Measurements from ENCODE around the gene ROR2.

Gene ROR2

DNA sequence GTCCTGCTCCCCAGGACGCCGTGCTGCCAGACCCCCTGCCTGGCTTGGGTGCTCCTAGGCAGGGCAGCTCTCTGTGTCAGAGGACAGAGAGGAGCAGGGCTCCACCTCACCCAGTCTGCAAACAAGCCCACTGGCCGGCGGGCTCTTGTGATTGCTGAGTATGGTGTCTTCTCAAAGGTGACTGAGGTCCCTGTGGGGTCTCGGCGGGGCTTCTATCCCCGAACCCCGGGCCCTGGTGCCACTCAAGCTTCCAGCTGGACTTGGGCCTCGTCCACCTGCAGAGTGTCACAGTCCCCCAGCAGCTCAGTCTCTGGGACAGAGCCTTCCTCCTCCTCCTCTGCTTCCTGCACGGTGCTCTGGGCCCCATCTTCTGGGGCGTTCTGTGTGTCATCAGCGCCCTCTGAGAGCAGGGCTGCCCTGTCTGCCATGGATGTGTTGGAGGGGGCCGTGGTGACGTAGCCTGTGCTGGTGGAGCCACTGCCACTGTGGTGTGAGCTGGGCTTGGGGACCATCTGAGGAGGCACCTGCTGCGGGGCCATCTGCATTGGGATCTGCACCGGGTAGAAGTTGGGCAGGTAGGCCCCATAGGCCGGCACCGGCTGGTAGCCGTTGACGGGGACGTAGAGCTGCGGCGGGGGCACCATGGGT, 226.5 kb downstream of the ROR2 start:
- Histone ChIP-seq H3K27me3 (ENCODE audit: insufficient read depth, low read length, poor library complexity) (no peaks in the 10 kb centered on the region), H3K4me1 (ENCODE audit: control insufficient read depth, low read depth, low read length) (peaks cover 2% of the 10 kb centered on the region), H3K18ac (ENCODE audit: low read length) (no peak overlapping the region), H3K56ac (ENCODE audit: low read length) (no peak overlapping the region), H2BK5ac (ENCODE audit: low read length) (no peak overlapping the region), H3K79me1 (ENCODE audit: low read length) (no peaks in the 10 kb centered on the region), H3K79me2 (ENCODE audit: control insufficient read depth, insufficient read depth, low read length) (no peaks in the 10 kb centered on the region), H2BK15ac (replicated peaks; ENCODE audit: low read depth) (no peak overlapping the region), H4K5ac (ENCODE audit: low read length) (no peak overlapping the region), H3K4ac (ENCODE audit: low read depth, low read length) (no peak overlapping the region), H2AK5ac (ENCODE audit: low read length) (no peak overlapping the region), H3K4me3 (ENCODE audit: low read length) (no peak overlapping the region), H2BK120ac (ENCODE audit: low read depth, low read length) (no peak overlapping the region), H3K4me2 (ENCODE audit: low read length) (no peak overlapping the region), H4K8ac (ENCODE audit: low read depth, low read length) (no peak overlapping the region), H3K9ac (ENCODE audit: low read length) (no peak overlapping the region), H3K36me3 (ENCODE audit: control insufficient read depth, insufficient read depth, low read length) (peaks cover 29% of the 10 kb centered on the region), H3K27ac (ENCODE audit: low read depth, low read length) (no peak overlapping the region), H3K23ac (ENCODE audit: low read length) (no peak overlapping the region)
- no peak for DNase-seq
- WGBS (ENCODE audit: extremely low coverage, insufficient coverage, low lambda C conversion rate) = no CpG with 5 or more reads among the region's 23 CpGs

DNA sequence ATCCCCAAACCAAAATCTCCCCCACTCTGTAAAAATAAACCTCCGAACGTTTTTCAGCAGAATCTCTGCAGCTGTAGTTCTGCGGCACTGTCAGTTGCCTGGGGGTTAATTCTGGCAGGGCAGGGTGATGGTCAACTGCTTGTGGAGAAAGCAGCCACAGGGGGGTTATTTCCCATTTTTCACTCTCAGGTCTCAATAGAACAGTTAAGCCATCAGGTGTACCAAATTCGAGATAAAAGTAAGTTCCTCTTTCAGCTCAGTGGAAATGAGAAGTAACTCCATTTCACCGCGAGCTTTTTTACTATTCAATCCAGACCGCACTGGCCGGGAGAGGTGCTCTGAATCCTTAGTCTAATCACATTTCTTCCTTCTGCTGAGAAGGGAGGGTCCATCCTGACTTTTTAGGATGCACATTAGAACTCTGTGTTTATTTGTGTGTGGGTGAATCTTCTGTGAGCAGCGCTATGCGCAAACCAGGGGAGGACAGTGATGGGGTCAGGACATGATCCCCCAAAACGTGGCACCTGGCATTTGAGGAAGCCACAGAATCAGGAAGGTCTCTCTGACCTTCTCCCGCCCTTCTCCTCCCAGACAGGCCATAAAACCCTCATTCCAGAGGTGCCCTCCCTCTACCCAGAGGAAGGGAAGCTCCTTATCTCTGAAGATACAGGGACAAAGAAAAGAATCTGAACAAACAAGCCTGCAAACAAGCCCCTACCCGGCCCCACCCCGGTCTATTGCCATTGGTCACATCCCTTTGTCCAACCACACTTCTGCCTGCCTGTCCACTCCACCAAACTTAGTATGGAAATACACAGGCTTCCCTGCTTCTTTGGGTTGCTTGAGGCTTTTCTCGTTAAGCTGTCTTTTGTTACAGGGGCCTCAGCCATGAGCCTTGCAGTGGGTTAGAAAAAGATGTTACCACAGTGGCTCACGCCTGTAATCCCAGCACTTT, 229.0 kb downstream of the ROR2 start:
- Histone ChIP-seq H3K4me1 (ENCODE audit: control insufficient read depth, low read depth, low read length) (peaks cover 2% of the 10 kb centered on the region), H2AK5ac (ENCODE audit: low read length) (no peak overlapping the region), H3K79me1 (ENCODE audit: low read length) (no peaks in the 10 kb centered on the region), H3K4ac (ENCODE audit: low read depth, low read length) (no peak overlapping the region), H3K23ac (ENCODE audit: low read length) (no peak overlapping the region), H4K5ac (ENCODE audit: low read length) (no peak overlapping the region), H3K27me3 (ENCODE audit: insufficient read depth, low read length, poor library complexity) (no peaks in the 10 kb centered on the region), H2BK120ac (ENCODE audit: low read depth, low read length) (no peak overlapping the region), H3K36me3 (ENCODE audit: control insufficient read depth, insufficient read depth, low read length) (peaks cover 25% of the 10 kb centered on the region), H3K9ac (ENCODE audit: low read length) (no peak overlapping the region), H4K8ac (ENCODE audit: low read depth, low read length) (no peak overlapping the region), H3K56ac (ENCODE audit: low read length) (no peak overlapping the region), H3K27ac (ENCODE audit: low read depth, low read length) (no peak overlapping the region), H3K4me3 (ENCODE audit: low read length) (no peak overlapping the region), H2BK15ac (replicated peaks; ENCODE audit: low read depth) (no peak overlapping the region), H3K4me2 (ENCODE audit: low read length) (no peak overlapping the region), H3K79me2 (ENCODE audit: control insufficient read depth, insufficient read depth, low read length) (no peaks in the 10 kb centered on the region), H3K18ac (ENCODE audit: low read length) (no peak overlapping the region), H2BK5ac (ENCODE audit: low read length) (no peak overlapping the region)
- WGBS (ENCODE audit: extremely low coverage, insufficient coverage, low lambda C conversion rate) = no CpG with 5 or more reads among the region's 16 CpGs
- DNase-seq = peak; percentile 80

DNA sequence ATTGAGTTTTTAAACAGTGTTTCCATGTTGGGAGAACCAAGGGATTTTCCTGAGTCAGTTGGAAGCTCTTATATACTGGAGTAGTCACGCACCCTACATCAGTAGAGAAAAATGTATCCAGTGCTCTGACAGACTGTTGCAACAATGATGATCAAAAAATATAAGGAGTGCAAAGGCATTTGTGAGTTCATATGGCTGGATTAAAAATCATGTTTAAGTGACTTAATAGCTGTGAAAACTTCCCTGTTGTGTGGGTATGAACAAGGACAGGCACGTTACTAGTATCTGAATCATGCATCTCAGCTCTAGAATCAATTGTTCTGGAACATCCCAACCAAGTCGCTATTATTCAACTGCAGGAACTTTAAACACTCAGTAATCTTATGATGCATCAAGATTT, 229.7 kb downstream of the ROR2 start:
- Histone ChIP-seq H3K4ac (ENCODE audit: low read depth, low read length) (no peak overlapping the region), H3K9ac (ENCODE audit: low read length) (no peak overlapping the region), H3K56ac (ENCODE audit: low read length) (no peak overlapping the region), H4K8ac (ENCODE audit: low read depth, low read length) (no peak overlapping the region), H3K4me1 (ENCODE audit: control insufficient read depth, low read depth, low read length) (peaks cover 2% of the 10 kb centered on the region), H3K18ac (ENCODE audit: low read length) (no peak overlapping the region), H3K4me2 (ENCODE audit: low read length) (no peak overlapping the region), H4K5ac (ENCODE audit: low read length) (no peak overlapping the region), H3K27ac (ENCODE audit: low read depth, low read length) (no peak overlapping the region), H3K79me1 (ENCODE audit: low read length) (no peaks in the 10 kb centered on the region), H3K27me3 (ENCODE audit: insufficient read depth, low read length, poor library complexity) (no peaks in the 10 kb centered on the region), H3K36me3 (ENCODE audit: control insufficient read depth, insufficient read depth, low read length) (peaks cover 20% of the 10 kb centered on the region), H2BK120ac (ENCODE audit: low read depth, low read length) (no peak overlapping the region), H2AK5ac (ENCODE audit: low read length) (no peak overlapping the region), H3K4me3 (ENCODE audit: low read length) (no peak overlapping the region), H2BK5ac (ENCODE audit: low read length) (no peak overlapping the region), H2BK15ac (replicated peaks; ENCODE audit: low read depth) (no peak overlapping the region), H3K23ac (ENCODE audit: low read length) (no peak overlapping the region), H3K79me2 (ENCODE audit: control insufficient read depth, insufficient read depth, low read length) (no peaks in the 10 kb centered on the region)
- no CpG with 5 or more reads among the region's 3 CpGs for WGBS (ENCODE audit: extremely low coverage, insufficient coverage, low lambda C conversion rate)
- DNase-seq = no peak

DNA sequence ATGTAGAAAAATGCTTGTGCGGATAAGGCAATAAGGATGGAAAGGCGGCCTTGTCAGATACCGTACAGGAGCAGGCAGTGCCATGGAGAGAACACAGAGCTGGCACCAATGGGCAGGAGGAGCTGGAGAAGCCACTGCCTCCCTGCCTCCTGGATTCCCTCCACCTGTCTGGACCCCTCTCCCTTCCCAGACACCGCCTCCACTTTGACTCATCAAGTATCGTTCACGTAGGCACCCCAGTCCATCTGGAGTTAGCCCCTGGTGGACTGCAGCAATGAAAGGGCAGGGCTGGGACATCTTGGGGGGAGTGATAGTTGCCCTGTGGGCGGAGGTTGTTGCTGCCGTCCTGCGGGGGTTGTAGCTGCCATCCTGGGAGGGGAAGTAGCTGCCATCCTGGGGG, 232.0 kb downstream of the ROR2 start:
- Histone ChIP-seq H2AK5ac (ENCODE audit: low read length) (no peak overlapping the region), H3K4me3 (ENCODE audit: low read length) (no peak overlapping the region), H3K56ac (ENCODE audit: low read length) (no peak overlapping the region), H3K4me2 (ENCODE audit: low read length) (no peak overlapping the region), H4K5ac (ENCODE audit: low read length) (no peak overlapping the region), H2BK5ac (ENCODE audit: low read length) (no peak overlapping the region), H3K23ac (ENCODE audit: low read length) (no peak overlapping the region), H4K8ac (ENCODE audit: low read depth, low read length) (no peak overlapping the region), H3K18ac (ENCODE audit: low read length) (no peak overlapping the region), H3K27me3 (ENCODE audit: insufficient read depth, low read length, poor library complexity) (no peaks in the 10 kb centered on the region), H3K4ac (ENCODE audit: low read depth, low read length) (no peak overlapping the region), H3K79me2 (ENCODE audit: control insufficient read depth, insufficient read depth, low read length) (no peaks in the 10 kb centered on the region), H3K4me1 (ENCODE audit: control insufficient read depth, low read depth, low read length) (peaks cover 2% of the 10 kb centered on the region), H2BK15ac (replicated peaks; ENCODE audit: low read depth) (no peak overlapping the region), H3K79me1 (ENCODE audit: low read length) (no peaks in the 10 kb centered on the region), H3K9ac (ENCODE audit: low read length) (no peak overlapping the region), H2BK120ac (ENCODE audit: low read depth, low read length) (no peak overlapping the region), H3K27ac (ENCODE audit: low read depth, low read length) (no peak overlapping the region), H3K36me3 (ENCODE audit: control insufficient read depth, insufficient read depth, low read length) (peaks cover 4% of the 10 kb centered on the region)
- no CpG with 5 or more reads among the region's 9 CpGs for WGBS (ENCODE audit: extremely low coverage, insufficient coverage, low lambda C conversion rate)
- no peak for DNase-seq

DNA sequence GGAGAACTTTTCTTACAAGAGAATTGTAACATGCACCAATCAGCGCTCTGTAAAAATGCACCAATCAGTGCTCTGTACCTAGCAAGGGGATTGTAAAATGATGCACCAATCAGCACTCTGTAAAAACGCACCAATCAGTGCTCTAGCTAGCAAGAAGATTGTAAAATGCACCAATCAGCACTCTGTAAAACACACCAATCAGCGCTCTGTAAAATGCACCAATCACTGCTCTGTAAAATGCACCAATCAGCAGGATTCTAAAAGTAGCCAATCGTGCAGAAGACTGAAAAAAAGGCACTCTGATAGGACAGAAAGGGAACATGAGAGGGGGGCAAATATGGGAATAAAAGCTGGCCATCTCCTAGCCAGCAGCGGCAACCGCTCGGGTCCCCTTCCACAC, 233.2 kb downstream of the ROR2 start:
- peaks cover 2% of the 10 kb centered on the region for H3K4me1 ChIP-seq (ENCODE audit: control insufficient read depth, low read depth, low read length)
- no peak overlapping the region for H4K8ac ChIP-seq (ENCODE audit: low read depth, low read length)
- DNase-seq = no peak
- H2AK5ac ChIP-seq (ENCODE audit: low read length) = no peak overlapping the region
- no peak overlapping the region for H3K9ac ChIP-seq (ENCODE audit: low read length)
- H3K4me3 ChIP-seq (ENCODE audit: low read length) = no peak overlapping the region
- no peak overlapping the region for H2BK5ac ChIP-seq (ENCODE audit: low read length)
- no peak overlapping the region for H4K5ac ChIP-seq (ENCODE audit: low read length)
- H2BK120ac ChIP-seq (ENCODE audit: low read depth, low read length) = no peak overlapping the region
- H3K23ac ChIP-seq (ENCODE audit: low read length) = no peak overlapping the region
- H3K4ac ChIP-seq (ENCODE audit: low read depth, low read length) = no peak overlapping the region
- no peaks in the 10 kb centered on the region for H3K79me2 ChIP-seq (ENCODE audit: control insufficient read depth, insufficient read depth, low read length)
- no peaks in the 10 kb centered on the region for H3K79me1 ChIP-seq (ENCODE audit: low read length)
- no peak overlapping the region for H3K18ac ChIP-seq (ENCODE audit: low read length)
- no peaks in the 10 kb centered on the region for H3K27me3 ChIP-seq (ENCODE audit: insufficient read depth, low read length, poor library complexity)
- H3K4me2 ChIP-seq (ENCODE audit: low read length) = no peak overlapping the region
- no CpG with 5 or more reads among the region's 7 CpGs for WGBS (ENCODE audit: extremely low coverage, insufficient coverage, low lambda C conversion rate)
- no peak overlapping the region for H2BK15ac ChIP-seq (replicated peaks; ENCODE audit: low read depth)
- no peaks in the 10 kb centered on the region for H3K36me3 ChIP-seq (ENCODE audit: control insufficient read depth, insufficient read depth, low read length)
- no peak overlapping the region for H3K27ac ChIP-seq (ENCODE audit: low read depth, low read length)
- H3K56ac ChIP-seq (ENCODE audit: low read length) = no peak overlapping the region

All from mesendoderm (in vitro differentiated cells).